ENCODE data around the gene RNPEP. TPM values are rescaled to one million over a fixed set of nuclear protein-coding genes. Genes with fewer than 3 reads are reported as not detected.

Gene RNPEP
- total and polyA plus RNA-seq, 4 donors = 40.7 to 74.9 (median 47.5) TPM

- Histone ChIP-seq H3K36me3 (ENCODE audit: control insufficient read depth in 4 of 4, insufficient read depth in 4 of 4, low read length in 4 of 4) (no peaks in the 10 kb centered on the region), H3K27me3 (ENCODE audit: control insufficient read depth in 3 of 3, insufficient read depth in 3 of 3, low read length in 2 of 3) (no peaks in the 10 kb centered on the region), H3K9ac (ENCODE audit: insufficient read depth in 1 of 2, low read length in 2 of 2) (no peak overlapping the region), H3K4me1 (ENCODE audit: control insufficient read depth in 5 of 5, insufficient read depth in 5 of 5, low read length in 5 of 5) (peaks cover 0 to 9% (median 7%) of the 10 kb centered on the region in 5 donors), H3K4me3 (no peak overlapping the region), H3K9me3 (ENCODE audit: control insufficient read depth in 4 of 4, insufficient read depth in 3 of 4, low read length in 3 of 4) (no peaks in the 10 kb centered on the region), H3K27ac (ENCODE audit: low read depth in 1 of 2, low read length in 1 of 2) (no peak overlapping the region)
- ATAC-seq (ENCODE audit: insufficient read depth, low FRiP score) (peak; percentile 46), DNase-seq (no peak)
- TF ChIP-seq, protein P1, sequence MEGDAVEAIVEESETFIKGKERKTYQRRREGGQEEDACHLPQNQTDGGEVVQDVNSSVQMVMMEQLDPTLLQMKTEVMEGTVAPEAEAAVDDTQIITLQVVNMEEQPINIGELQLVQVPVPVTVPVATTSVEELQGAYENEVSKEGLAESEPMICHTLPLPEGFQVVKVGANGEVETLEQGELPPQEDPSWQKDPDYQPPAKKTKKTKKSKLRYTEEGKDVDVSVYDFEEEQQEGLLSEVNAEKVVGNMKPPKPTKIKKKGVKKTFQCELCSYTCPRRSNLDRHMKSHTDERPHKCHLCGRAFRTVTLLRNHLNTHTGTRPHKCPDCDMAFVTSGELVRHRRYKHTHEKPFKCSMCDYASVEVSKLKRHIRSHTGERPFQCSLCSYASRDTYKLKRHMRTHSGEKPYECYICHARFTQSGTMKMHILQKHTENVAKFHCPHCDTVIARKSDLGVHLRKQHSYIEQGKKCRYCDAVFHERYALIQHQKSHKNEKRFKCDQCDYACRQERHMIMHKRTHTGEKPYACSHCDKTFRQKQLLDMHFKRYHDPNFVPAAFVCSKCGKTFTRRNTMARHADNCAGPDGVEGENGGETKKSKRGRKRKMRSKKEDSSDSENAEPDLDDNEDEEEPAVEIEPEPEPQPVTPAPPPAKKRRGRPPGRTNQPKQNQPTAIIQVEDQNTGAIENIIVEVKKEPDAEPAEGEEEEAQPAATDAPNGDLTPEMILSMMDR (IDR thresholded peaks at IDR 0.05; ENCODE audit: control extremely low read depth, extremely low read depth) = no peak
- WGBS, 2 donors = 55 to 58% methylated on average over 5 of the region's 5 CpGs
Measured at GRCh38 chr1:201937624-201938213, 44.7 kb upstream of the RNPEP start.

DNA sequence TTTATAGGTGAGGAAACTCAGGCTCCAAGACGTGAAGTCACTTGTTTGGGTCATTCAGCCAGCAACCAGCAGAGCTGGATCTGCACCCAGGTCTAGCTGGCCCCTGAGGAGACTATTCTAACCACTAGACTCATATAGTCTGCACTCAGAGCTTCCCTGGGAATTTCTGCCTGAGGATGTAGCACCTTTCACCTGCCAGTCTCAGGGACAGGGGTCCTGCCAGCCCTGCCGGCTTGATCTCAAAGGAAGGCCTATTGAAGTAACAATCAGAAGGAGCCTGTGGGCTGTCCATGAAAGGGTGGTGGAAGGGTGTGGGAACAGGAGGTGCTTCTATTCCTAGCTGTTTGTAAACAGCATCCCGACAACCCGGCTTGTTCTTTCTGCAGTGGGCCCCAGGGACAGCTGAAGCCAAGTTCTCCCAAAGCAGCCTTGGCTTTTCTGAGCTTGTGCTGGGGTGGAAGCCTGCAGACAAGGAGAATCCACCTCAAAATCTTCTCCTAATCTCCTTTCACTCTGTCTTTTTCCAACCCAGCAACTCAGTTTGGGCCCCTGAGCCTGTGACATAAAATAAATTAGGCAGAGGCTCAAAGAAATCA is 43.9 kb upstream of the RNPEP start:
- H3K9me3 ChIP-seq (ENCODE audit: control insufficient read depth in 4 of 4, insufficient read depth in 3 of 4, low read length in 3 of 4) = no peaks in the 10 kb centered on the region
- H3K9ac ChIP-seq (ENCODE audit: insufficient read depth in 1 of 2, low read length in 2 of 2) = no peak overlapping the region
- no peak overlapping the region for H3K4me3 ChIP-seq
- H3K36me3 ChIP-seq (ENCODE audit: control insufficient read depth in 4 of 4, insufficient read depth in 4 of 4, low read length in 4 of 4) = no peaks in the 10 kb centered on the region
- H3K27me3 ChIP-seq (ENCODE audit: control insufficient read depth in 3 of 3, insufficient read depth in 3 of 3, low read length in 2 of 3) = no peaks in the 10 kb centered on the region
- ATAC-seq (ENCODE audit: insufficient read depth, low FRiP score) (no peak), DNase-seq (peak in 1 of 3 donors; percentile 7)
- 58 to 69% methylated on average over 4 of the region's 4 CpGs for WGBS, 2 donors
- peaks cover 0 to 9% (median 7%) of the 10 kb centered on the region in 5 donors for H3K4me1 ChIP-seq (ENCODE audit: control insufficient read depth in 5 of 5, insufficient read depth in 5 of 5, low read length in 5 of 5)
- TF ChIP-seq, protein P1 (IDR thresholded peaks at IDR 0.05; ENCODE audit: control extremely low read depth, extremely low read depth) = no peak
- H3K27ac ChIP-seq (ENCODE audit: low read depth in 1 of 2, low read length in 1 of 2) = peak overlapping the region in 1 of 2 donors; percentile 49

DNA sequence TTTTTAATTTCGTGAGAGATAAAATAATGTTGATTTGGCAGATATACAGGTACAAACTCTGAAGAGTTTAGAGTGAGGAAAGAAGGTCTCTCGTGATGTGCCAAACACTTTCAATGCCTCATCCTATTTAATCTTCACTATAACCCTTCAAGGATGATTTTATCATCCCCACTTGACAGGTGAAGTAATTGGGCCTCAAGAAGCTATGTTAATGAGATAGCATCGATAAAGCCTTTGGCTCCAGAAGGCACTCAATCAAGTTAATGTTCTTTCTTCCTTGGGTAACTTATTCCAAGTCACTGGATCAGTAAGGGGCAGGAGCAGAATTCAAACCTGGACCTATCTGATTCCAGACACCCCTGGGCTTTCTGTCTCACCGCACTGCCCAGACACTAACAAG is 43.3 kb upstream of the RNPEP start:
- TF ChIP-seq, protein P1 (IDR thresholded peaks at IDR 0.05; ENCODE audit: control extremely low read depth, extremely low read depth) = no peak
- ATAC-seq (ENCODE audit: insufficient read depth, low FRiP score) (no peak), DNase-seq (no peak)
- no peak overlapping the region for H3K4me3 ChIP-seq
- H3K36me3 ChIP-seq (ENCODE audit: control insufficient read depth in 4 of 4, insufficient read depth in 4 of 4, low read length in 4 of 4) = no peaks in the 10 kb centered on the region
- no peaks in the 10 kb centered on the region for H3K27me3 ChIP-seq (ENCODE audit: control insufficient read depth in 3 of 3, insufficient read depth in 3 of 3, low read length in 2 of 3)
- no peak overlapping the region for H3K9ac ChIP-seq (ENCODE audit: insufficient read depth in 1 of 2, low read length in 2 of 2)
- 39 to 66% methylated on average over 4 of the region's 4 CpGs for WGBS, 2 donors
- peaks cover 0 to 9% (median 7%) of the 10 kb centered on the region in 5 donors for H3K4me1 ChIP-seq (ENCODE audit: control insufficient read depth in 5 of 5, insufficient read depth in 5 of 5, low read length in 5 of 5)
- no peaks in the 10 kb centered on the region for H3K9me3 ChIP-seq (ENCODE audit: control insufficient read depth in 4 of 4, insufficient read depth in 3 of 4, low read length in 3 of 4)
- peak overlapping the region in 1 of 2 donors; percentile 2 for H3K27ac ChIP-seq (ENCODE audit: low read depth in 1 of 2, low read length in 1 of 2)
